ENCODE data around the gene PFN1.

Gene PFN1

DNA sequence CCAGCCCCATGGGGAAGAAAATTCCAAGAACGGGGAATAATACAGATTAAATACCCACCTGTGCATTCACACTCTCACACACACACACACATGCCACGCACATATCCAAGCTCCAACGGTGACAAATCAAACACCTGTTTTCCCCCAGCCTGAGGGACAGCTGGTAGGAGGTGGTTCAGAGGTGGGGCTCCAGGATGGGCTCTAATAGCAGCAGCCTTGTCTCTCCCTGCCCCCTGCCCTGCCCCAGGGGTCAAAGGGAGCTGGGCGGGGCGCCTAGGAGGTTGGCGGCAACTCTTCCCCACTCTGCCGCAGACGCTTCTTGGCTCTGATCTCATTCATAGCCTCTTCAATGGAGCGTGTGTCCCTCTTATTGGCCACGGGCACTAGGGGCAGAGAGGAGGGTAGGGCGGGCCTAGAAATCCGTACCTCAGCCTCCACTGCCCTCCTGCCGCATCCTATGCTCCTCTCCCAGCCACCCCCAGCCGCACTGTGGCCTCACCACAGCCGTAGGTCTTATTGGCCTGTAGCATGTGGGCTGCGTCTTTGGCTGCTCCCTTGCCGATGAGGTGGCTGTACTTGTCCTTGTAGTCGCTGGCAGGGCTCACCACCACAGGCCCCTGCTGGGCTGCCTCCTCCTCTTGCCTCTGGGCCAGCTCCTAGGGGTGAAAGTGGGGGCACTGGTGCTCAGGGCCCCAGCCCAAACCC lies 11.1 kb upstream of the PFN1 start:
- DNase-seq (ENCODE audit: low read depth) = no peak
- TF ChIP-seq, protein P1, sequence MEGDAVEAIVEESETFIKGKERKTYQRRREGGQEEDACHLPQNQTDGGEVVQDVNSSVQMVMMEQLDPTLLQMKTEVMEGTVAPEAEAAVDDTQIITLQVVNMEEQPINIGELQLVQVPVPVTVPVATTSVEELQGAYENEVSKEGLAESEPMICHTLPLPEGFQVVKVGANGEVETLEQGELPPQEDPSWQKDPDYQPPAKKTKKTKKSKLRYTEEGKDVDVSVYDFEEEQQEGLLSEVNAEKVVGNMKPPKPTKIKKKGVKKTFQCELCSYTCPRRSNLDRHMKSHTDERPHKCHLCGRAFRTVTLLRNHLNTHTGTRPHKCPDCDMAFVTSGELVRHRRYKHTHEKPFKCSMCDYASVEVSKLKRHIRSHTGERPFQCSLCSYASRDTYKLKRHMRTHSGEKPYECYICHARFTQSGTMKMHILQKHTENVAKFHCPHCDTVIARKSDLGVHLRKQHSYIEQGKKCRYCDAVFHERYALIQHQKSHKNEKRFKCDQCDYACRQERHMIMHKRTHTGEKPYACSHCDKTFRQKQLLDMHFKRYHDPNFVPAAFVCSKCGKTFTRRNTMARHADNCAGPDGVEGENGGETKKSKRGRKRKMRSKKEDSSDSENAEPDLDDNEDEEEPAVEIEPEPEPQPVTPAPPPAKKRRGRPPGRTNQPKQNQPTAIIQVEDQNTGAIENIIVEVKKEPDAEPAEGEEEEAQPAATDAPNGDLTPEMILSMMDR (conservative IDR thresholded peaks at IDR 0.05; ENCODE audit: control insufficient read depth, insufficient read depth, low read depth, low read length) = no peak
- no peak overlapping the region for H3K4me3 ChIP-seq (ENCODE audit: control insufficient read depth, low read depth, low read length)

DNA sequence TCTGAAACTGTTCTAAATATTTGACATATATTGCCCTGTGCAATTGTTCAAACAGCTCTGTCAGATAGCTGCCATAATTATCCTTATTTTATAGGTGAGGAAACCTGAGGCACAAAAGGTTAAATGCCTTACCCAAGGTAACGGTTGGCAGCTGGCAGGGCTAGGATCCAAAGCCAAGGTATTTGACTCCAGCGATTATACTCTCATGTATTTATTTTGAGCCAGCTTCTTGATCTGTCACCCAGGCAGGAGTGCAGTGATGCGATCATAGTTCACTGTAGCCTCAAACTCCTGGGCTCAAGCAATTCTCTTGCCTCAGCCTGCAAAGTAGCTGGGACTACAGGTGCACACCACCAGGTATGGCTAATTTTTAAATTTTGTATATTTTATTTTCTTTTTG lies 9.8 kb upstream of the PFN1 start:
- H3K4me3 ChIP-seq (ENCODE audit: control insufficient read depth, low read depth, low read length) = no peak overlapping the region
- no peak for DNase-seq (ENCODE audit: low read depth)
- TF ChIP-seq, protein P1 (conservative IDR thresholded peaks at IDR 0.05; ENCODE audit: control insufficient read depth, insufficient read depth, low read depth, low read length) = no peak

DNA sequence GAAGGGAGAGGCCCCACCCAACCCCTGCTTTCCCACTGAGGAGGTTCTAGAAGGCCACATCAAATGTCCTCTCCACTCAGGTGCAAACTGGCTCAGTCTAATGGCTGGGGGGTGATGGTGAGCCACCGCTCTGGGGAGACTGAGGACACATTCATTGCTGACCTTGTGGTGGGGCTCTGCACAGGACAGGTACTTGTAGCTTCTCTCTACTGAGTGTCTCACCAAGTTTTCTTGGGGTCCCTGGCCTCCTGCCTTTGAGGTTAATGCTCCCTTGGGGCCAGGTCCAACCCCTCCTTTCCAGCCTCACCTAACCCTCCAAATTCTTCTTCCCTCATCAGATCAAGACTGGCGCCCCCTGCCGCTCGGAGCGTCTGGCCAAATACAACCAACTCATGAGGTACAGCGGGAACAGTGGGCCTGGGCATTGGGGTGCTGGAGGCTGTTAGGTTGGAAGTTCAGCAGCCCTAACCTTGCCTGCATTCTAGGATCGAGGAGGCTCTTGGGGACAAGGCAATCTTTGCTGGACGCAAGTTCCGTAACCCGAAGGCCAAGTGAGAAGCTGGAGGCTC lies 8.2 kb upstream of the PFN1 start:
- TF ChIP-seq, protein P1 (conservative IDR thresholded peaks at IDR 0.05; ENCODE audit: control insufficient read depth, insufficient read depth, low read depth, low read length) = peak; percentile 33
- no peak for DNase-seq (ENCODE audit: low read depth)
- H3K4me3 ChIP-seq (ENCODE audit: control insufficient read depth, low read depth, low read length) = no peak overlapping the region

DNA sequence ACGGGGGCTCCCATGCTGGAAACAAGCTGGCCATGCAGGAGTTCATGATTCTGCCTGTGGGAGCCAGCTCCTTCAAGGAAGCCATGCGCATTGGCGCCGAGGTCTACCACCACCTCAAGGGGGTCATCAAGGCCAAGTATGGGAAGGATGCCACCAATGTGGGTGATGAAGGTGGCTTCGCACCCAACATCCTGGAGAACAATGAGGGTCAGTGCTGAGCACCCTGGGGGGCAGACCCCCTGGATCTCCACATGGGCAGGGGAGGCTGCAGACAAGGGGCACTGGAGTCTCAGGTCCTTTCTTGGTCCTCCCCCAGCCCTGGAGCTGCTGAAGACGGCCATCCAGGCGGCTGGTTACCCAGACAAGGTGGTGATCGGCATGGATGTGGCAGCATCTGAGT lies 6.8 kb upstream of the PFN1 start:
- TF ChIP-seq, protein P1 (conservative IDR thresholded peaks at IDR 0.05; ENCODE audit: control insufficient read depth, insufficient read depth, low read depth, low read length) = no peak
- no peak for DNase-seq (ENCODE audit: low read depth)
- H3K4me3 ChIP-seq (ENCODE audit: control insufficient read depth, low read depth, low read length) = no peak overlapping the region

DNA sequence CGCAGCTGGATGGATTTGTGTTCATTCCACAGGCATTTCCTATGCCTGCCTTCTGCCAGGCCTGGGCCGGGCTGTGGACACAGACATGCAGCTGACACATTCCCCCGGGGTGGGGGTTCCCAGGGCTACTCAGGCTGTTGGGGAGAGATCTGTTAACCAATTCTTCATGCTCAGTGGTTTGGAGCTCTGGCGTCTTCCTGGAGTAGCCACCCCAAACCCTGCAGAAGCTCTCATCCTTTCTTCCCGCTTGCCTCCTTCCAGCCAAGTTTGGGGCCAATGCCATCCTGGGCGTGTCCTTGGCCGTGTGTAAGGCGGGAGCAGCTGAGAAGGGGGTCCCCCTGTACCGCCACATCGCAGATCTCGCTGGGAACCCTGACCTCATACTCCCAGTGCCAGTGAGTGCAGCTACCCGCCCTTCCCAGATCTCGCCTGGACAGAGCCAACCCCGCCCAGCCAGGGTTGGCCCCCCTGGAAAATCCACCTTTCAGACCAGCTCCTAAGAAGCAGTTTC lies 5.2 kb upstream of the PFN1 start:
- H3K4me3 ChIP-seq (ENCODE audit: control insufficient read depth, low read depth, low read length) = no peak overlapping the region
- TF ChIP-seq, protein P1 (conservative IDR thresholded peaks at IDR 0.05; ENCODE audit: control insufficient read depth, insufficient read depth, low read depth, low read length) = no peak
- no peak for DNase-seq (ENCODE audit: low read depth)

DNA sequence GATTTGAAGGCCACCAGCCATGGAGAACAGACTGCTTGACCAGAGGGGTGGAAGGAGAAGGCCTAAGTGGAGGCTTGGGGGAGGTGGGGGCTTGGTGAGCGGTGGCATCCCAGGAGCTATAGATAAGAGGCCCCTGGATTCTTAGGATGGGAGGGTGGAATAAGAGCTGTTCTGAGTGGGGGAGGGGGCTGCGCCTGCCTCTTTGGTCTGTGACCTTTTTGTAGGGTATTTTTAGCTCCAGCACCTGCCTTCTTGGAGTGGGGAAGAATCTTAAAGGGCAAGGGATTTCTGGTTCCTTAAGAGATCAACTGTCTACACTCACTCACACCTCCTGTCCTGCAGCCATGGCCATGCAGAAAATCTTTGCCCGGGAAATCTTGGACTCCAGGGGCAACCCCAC lies 3.2 kb upstream of the PFN1 start:
- no peak for DNase-seq (ENCODE audit: low read depth)
- no peak overlapping the region for H3K4me3 ChIP-seq (ENCODE audit: control insufficient read depth, low read depth, low read length)
- TF ChIP-seq, protein P1 (conservative IDR thresholded peaks at IDR 0.05; ENCODE audit: control insufficient read depth, insufficient read depth, low read depth, low read length) = no peak
